Prostate gland (tissue), 2 donors: ENCODE results near the gene TM4SF5.

ENCODE experiments used
- CTCF ChIP-seq, 4 experiments: fragments of 200-600 bp in 2 of 4; fragments of 450-650 bp in 2 of 4; sonication (generic) in 2 of 4; IDR thresholded peaks; 1 replicate in 3 of 4; 2 replicates in 1 of 4; pipeline ENCODE4 v1.5.1; 2016 to 2019; ENCODE audit warnings: antibody characterized with exemption in 4 of 4, mild to moderate bottlenecking in 2 of 4, moderate library complexity in 2 of 4
- POLR2A ChIP-seq: fragments of 450-650 bp; IDR thresholded peaks from one replicate; pipeline ENCODE4 v1.6.1; 2016; ENCODE audit warnings: antibody characterized with exemption, mild to moderate bottlenecking

GRCh38 chr17:4780325-4780955 lies 8.8 kb downstream of the TM4SF5 start:
- TF ChIP-seq CTCF (IDR thresholded peaks at IDR 0.05) = no peak
- TF ChIP-seq POLR2A = no peak
